Small intestine (tissue), 7 donors: ENCODE measurements around the gene ETV1. TPM values are rescaled to one million over a fixed set of nuclear protein-coding genes. Genes with fewer than 3 reads are reported as not detected.

ENCODE experiments used
- DNase-seq, 2 donors: peaks; one replicate each; pipeline versions ENCODE4 v3.0.0 to v3.0.0-alpha.2; 2013
- FAIRE-seq: peaks from 2 replicates; lab custom pipeline; 2012; peaks lifted over from hg19 to GRCh38; lab: Jason Lieb, UNC
- H3K27ac ChIP-seq, 3 donors: one replicate each; pipeline ENCODE4 v1.5.1; 2013; ENCODE audit warnings: low read length in 2 of 3, mild to moderate bottlenecking in 2 of 3, control low read depth in 1 of 3, inconsistent platforms in 1 of 3, low read depth in 1 of 3, moderate library complexity in 1 of 3
- H3K27me3 ChIP-seq, 3 donors: one replicate each; pipeline ENCODE4 v1.6.1; 2013; ENCODE audit warnings: low read length in 3 of 3, inconsistent platforms in 1 of 3; ENCODE audit not compliant: control insufficient read depth in 3 of 3, insufficient read depth in 3 of 3
- H3K36me3 ChIP-seq, 3 donors: one replicate each; pipeline ENCODE4 v1.6.1; 2013; ENCODE audit warnings: low read length in 3 of 3, inconsistent platforms in 1 of 3, low read depth in 1 of 3, mild to moderate bottlenecking in 1 of 3, moderate library complexity in 1 of 3; ENCODE audit not compliant: control insufficient read depth in 3 of 3, insufficient read depth in 2 of 3
- H3K4me1 ChIP-seq, 3 donors: one replicate each; pipeline ENCODE4 v1.6.1; 2013; ENCODE audit warnings: low read length in 2 of 3, inconsistent platforms in 1 of 3, low read depth in 1 of 3, mild to moderate bottlenecking in 1 of 3, moderate library complexity in 1 of 3; ENCODE audit not compliant: control insufficient read depth in 3 of 3, insufficient read depth in 2 of 3
- H3K4me3 ChIP-seq, 3 donors: one replicate each; pipeline ENCODE4 v1.5.1; 2013; ENCODE audit warnings: low read length in 3 of 3, control low read depth in 1 of 3, inconsistent platforms in 1 of 3, low read depth in 1 of 3, mild to moderate bottlenecking in 1 of 3, moderate library complexity in 1 of 3
- H3K9me3 ChIP-seq, 2 donors: one replicate each; pipeline ENCODE4 v1.6.1; 2013; ENCODE audit warnings: low read depth in 1 of 2, low read length in 1 of 2; ENCODE audit not compliant: control insufficient read depth in 2 of 2, insufficient read depth in 1 of 2
- WGBS, 3 donors: extraction: QIAGEN DNeasy Blood & Tissue Kit; methylation state at CpG; one replicate each; pipeline ENCODE4 v1.1.7; 2013; 5-methylcytosine and 5-hydroxymethylcytosine counted together
- polyA plus RNA-seq, 4 donors: library from polyadenylated mRNA; stranded (reverse) in 3 of 4; unstranded in 1 of 4; fragments of 200-250 nt in 3 of 4; fragments of 120-200 nt in 1 of 4; gene quantifications; one replicate each; pipeline versions ENCODE4 v1.2.1 to v1.2.3, GENCODE V29; 2013
- donor health status: healthy with polysubstance abuse.
- donor health status: control.
- donor health status: control.
- donor health status: Bipolar disorder and iron deficiency.
- donor health status: healthy.

Gene ETV1
- polyA plus RNA-seq, 4 donors: under 0.01 to 13.0 (median 1.9) TPM

GRCh38 chr7:13898957-13899670, 90.4 kb downstream of the ETV1 start:
- Histone ChIP-seq H3K27ac (peak overlapping the region in 1 of 3 donors; percentile 14), H3K36me3 (no peaks in the 10 kb centered on the region), H3K4me3 (no peak overlapping the region), H3K27me3 (no peaks in the 10 kb centered on the region), H3K9me3 (no peaks in the 10 kb centered on the region), H3K4me1 (peaks cover 0 to 2% (median 0%) of the 10 kb centered on the region in 3 donors)
- 40 to 53% (median 44%) methylated on average over 6 of the region's 6 CpGs for WGBS, 3 donors
- peak in 1 of 2 donors; percentile 13 for DNase-seq
- no peak for FAIRE-seq

- Histone ChIP-seq H3K9me3 (no peaks in the 10 kb centered on the region), H3K27me3 (no peaks in the 10 kb centered on the region), H3K27ac (no peak overlapping the region), H3K4me1 (peaks cover 0 to 2% (median 0%) of the 10 kb centered on the region in 3 donors), H3K36me3 (no peaks in the 10 kb centered on the region), H3K4me3 (no peak overlapping the region)
- no peak for FAIRE-seq
- 45 to 57% (median 55%) methylated on average over 2 of the region's 2 CpGs for WGBS, 3 donors
- no peak for DNase-seq
Measured at GRCh38 chr7:13897819-13898218, 91.6 kb downstream of the ETV1 start.

- H3K9me3 ChIP-seq: no peaks in the 10 kb centered on the region
- H3K36me3 ChIP-seq: no peaks in the 10 kb centered on the region
- no peak overlapping the region for H3K27ac ChIP-seq
- DNase-seq: no peak
- H3K4me1 ChIP-seq: peaks cover 0 to 2% (median 0%) of the 10 kb centered on the region in 3 donors
- FAIRE-seq: no peak
- H3K4me3 ChIP-seq: no peak overlapping the region
- 61 to 81% (median 65%) methylated on average over 4 of the region's 4 CpGs for WGBS, 3 donors
- no peaks in the 10 kb centered on the region for H3K27me3 ChIP-seq
Measured at GRCh38 chr7:13894954-13895353, 94.5 kb downstream of the ETV1 start.

GRCh38 chr7:13894377-13894776, 95.1 kb downstream of the ETV1 start:
- H3K27ac ChIP-seq: no peak overlapping the region
- H3K27me3 ChIP-seq: no peaks in the 10 kb centered on the region
- FAIRE-seq (no peak), DNase-seq (no peak)
- H3K36me3 ChIP-seq: no peaks in the 10 kb centered on the region
- H3K9me3 ChIP-seq: no peaks in the 10 kb centered on the region
- WGBS, 3 donors: 76 to 82% (median 76%) methylated on average over 2 of the region's 2 CpGs
- no peak overlapping the region for H3K4me3 ChIP-seq
- H3K4me1 ChIP-seq: peaks cover 0 to 2% (median 0%) of the 10 kb centered on the region in 3 donors

GRCh38 chr7:13890793-13891192, 98.7 kb downstream of the ETV1 start:
- H3K27ac ChIP-seq: no peak overlapping the region
- WGBS, 3 donors: 43 to 76% (median 60%) methylated on average over 4 of the region's 4 CpGs
- no peak for DNase-seq
- H3K27me3 ChIP-seq: no peaks in the 10 kb centered on the region
- H3K4me1 ChIP-seq: no peaks in the 10 kb centered on the region
- FAIRE-seq: no peak
- no peak overlapping the region for H3K4me3 ChIP-seq
- H3K9me3 ChIP-seq: no peaks in the 10 kb centered on the region
- H3K36me3 ChIP-seq: no peaks in the 10 kb centered on the region

GRCh38 chr7:13886356-13886755, 103.1 kb downstream of the ETV1 start:
- no peaks in the 10 kb centered on the region for H3K36me3 ChIP-seq
- no peaks in the 10 kb centered on the region for H3K27me3 ChIP-seq
- FAIRE-seq (no peak), DNase-seq (no peak)
- no peak overlapping the region for H3K4me3 ChIP-seq
- no peaks in the 10 kb centered on the region for H3K4me1 ChIP-seq
- H3K9me3 ChIP-seq: no peaks in the 10 kb centered on the region
- 47 to 64% (median 49%) methylated on average over 2 of the region's 2 CpGs for WGBS, 3 donors
- H3K27ac ChIP-seq: no peak overlapping the region

GRCh38 chr7:13882051-13882450, 107.4 kb downstream of the ETV1 start:
- Histone ChIP-seq H3K4me1 (no peaks in the 10 kb centered on the region), H3K36me3 (no peaks in the 10 kb centered on the region), H3K27ac (no peak overlapping the region), H3K27me3 (no peaks in the 10 kb centered on the region), H3K9me3 (no peaks in the 10 kb centered on the region), H3K4me3 (no peak overlapping the region)
- WGBS, 3 donors: 83 to 91% (median 86%) methylated on average over 5 of the region's 5 CpGs
- DNase-seq (no peak), FAIRE-seq (no peak)

GRCh38 chr7:13880789-13881188, 108.7 kb downstream of the ETV1 start:
- H3K4me1 ChIP-seq: no peaks in the 10 kb centered on the region
- WGBS, 3 donors: 85 to 97% (median 93%) methylated on average over 2 of the region's 2 CpGs
- no peak for FAIRE-seq
- no peaks in the 10 kb centered on the region for H3K27me3 ChIP-seq
- H3K36me3 ChIP-seq: no peaks in the 10 kb centered on the region
- H3K4me3 ChIP-seq: no peak overlapping the region
- no peaks in the 10 kb centered on the region for H3K9me3 ChIP-seq
- DNase-seq: no peak
- H3K27ac ChIP-seq: no peak overlapping the region
